Body of pancreas (tissue), 4 donors: ENCODE data around the gene NHP2.
A peak's percentile ranks its signal among the peaks of the same experiment; 100 is the strongest.

Experiments used
- CTCF ChIP-seq, 7 experiments: fragments of 450-650 bp in 4 of 7; fragments of 200-600 bp in 3 of 7; sonication (generic) in 3 of 7; IDR thresholded peaks; one replicate each; pipeline ENCODE4 v1.5.1; 2016 to 2019; ENCODE audit warnings: antibody characterized with exemption in 7 of 7
- POLR2A ChIP-seq, 3 donors: fragments of 450-650 bp; IDR thresholded peaks; one replicate each; pipeline ENCODE4 v1.6.1; 2016; ENCODE audit warnings: antibody characterized with exemption in 3 of 3, mild to moderate bottlenecking in 2 of 3

- peak; percentile 98 to 100 (median 98) for TF ChIP-seq CTCF (IDR thresholded peaks at IDR 0.05)
- no peak for TF ChIP-seq POLR2A (IDR thresholded peaks at IDR 0.05)
These were observed 10.4 kb upstream of the NHP2 start for GRCh38 chr5:178163772-178164735.
